GM10248 (cell line): ENCODE measurements around the gene MAN1C1.

Experiments used
- CTCF ChIA-PET: fragments of 300-600 bp; sonication (Branson Sonifier 250); formaldehyde crosslinking; extraction: SDS; loops from one replicate; lab custom pipeline; 2021; ENCODE audit warnings: antibody characterized with exemption; lab: Yijun Ruan, JAX
- POLR2A ChIA-PET: fragments of 350-650 bp; sonication (Branson Sonifier 250); formaldehyde crosslinking; extraction: SDS; loops from one replicate; lab custom pipeline; 2020; ENCODE audit warnings: antibody characterized with exemption; lab: Yijun Ruan, JAX
- DNase-seq: peaks from one replicate; pipeline ENCODE4 v3.0.0; 2012; ENCODE audit errors: extremely low spot score
- CTCF ChIP-seq: IDR thresholded peaks from 2 replicates; pipeline ENCODE4 v1.5.1; 2012; ENCODE audit warnings: mild to moderate bottlenecking, low read depth; ENCODE audit errors: extremely low read depth, missing control alignments, control extremely low read depth

MAN1C1 gene

GRCh38 chr1:25607123-25607522, 9.5 kb upstream of the MAN1C1 start:
- ChIA-PET POLR2A (no interaction called here), CTCF (interaction anchor here (2.2 kb wide), 1 partner anchor 202 kb away, joined by 21 read pairs; no protein-coding TSS in a partner anchor)
- no peak for DNase-seq
- TF ChIP-seq CTCF, result no peak

- ChIA-PET POLR2A (no interaction called here), CTCF (interaction anchor here (1.1 to 3.1 kb wide), 9 partner anchors 10 to 200 kb away, joined by 3 to 21 read pairs (median 6); no protein-coding TSS in a partner anchor)
- peak; percentile 80 for DNase-seq
- peak; percentile 77 for TF ChIP-seq CTCF
These were observed 8.0 kb upstream of the MAN1C1 start for GRCh38 chr1:25608488-25609178.

- TF ChIP-seq CTCF, result no peak
- ChIA-PET POLR2A (no interaction called here), CTCF (interaction anchor here (1.1 to 3.1 kb wide), 7 partner anchors 9 to 201 kb away, joined by 4 to 16 read pairs (median 6); no protein-coding TSS in a partner anchor)
- DNase-seq, result no peak
These were observed 6.7 kb upstream of the MAN1C1 start for GRCh38 chr1:25609921-25610320.

- peak; percentile 25 for TF ChIP-seq CTCF
- no peak for DNase-seq
- POLR2A ChIA-PET, result no interaction called here
- CTCF ChIA-PET, result interaction anchor here (0.7 to 3.1 kb wide), 6 partner anchors 8 to 200 kb away, joined by 3 to 16 read pairs (median 6); no protein-coding TSS in a partner anchor
These were observed 5.6 kb upstream of the MAN1C1 start for GRCh38 chr1:25610822-25611630.

- POLR2A ChIA-PET, result interaction anchor here (0.6 kb wide), 1 partner anchor 18 kb away, joined by 3 read pairs; no protein-coding TSS in a partner anchor
- CTCF ChIA-PET, result interaction anchor here (0.7 to 1.0 kb wide), 2 partner anchors 39 to 184 kb away, joined by 3 read pairs; no protein-coding TSS in a partner anchor
- no peak for DNase-seq
- no peak for TF ChIP-seq CTCF
These were observed 4.7 kb upstream of the MAN1C1 start for GRCh38 chr1:25611843-25612242.

GRCh38 chr1:25612421-25612820, 4.2 kb upstream of the MAN1C1 start:
- ChIA-PET CTCF (interaction anchor here (1.0 kb wide), 1 partner anchor 184 kb away, joined by 3 read pairs; no protein-coding TSS in a partner anchor), POLR2A (interaction anchor here (0.6 kb wide), 1 partner anchor 19 kb away, joined by 3 read pairs; no protein-coding TSS in a partner anchor)
- no peak for TF ChIP-seq CTCF
- no peak for DNase-seq
